Large intestine (tissue), 3 donors: ENCODE measurements around the gene FAM186B. TPM values are rescaled to one million over a fixed set of nuclear protein-coding genes. Genes with fewer than 3 reads are reported as not detected.
A peak's percentile ranks its signal among the peaks of the same experiment; 100 is the strongest.

Source experiments
- DNase-seq, 2 donors: peaks; one replicate each; pipeline versions ENCODE4 v3.0.0 to v3.0.0-alpha.2; 2013
- H3K27ac ChIP-seq: one replicate; pipeline ENCODE4 v1.5.1; 2013; ENCODE audit warnings: low read length
- H3K27me3 ChIP-seq: 2 replicates; pipeline ENCODE4 v1.6.1; 2013; ENCODE audit warnings: low read length; ENCODE audit not compliant: control insufficient read depth, insufficient read depth
- H3K36me3 ChIP-seq: 2 replicates; pipeline ENCODE4 v1.6.1; 2013; ENCODE audit warnings: low read length; ENCODE audit not compliant: control insufficient read depth, insufficient read depth
- H3K4me1 ChIP-seq: one replicate; pipeline ENCODE4 v1.6.1; 2013; ENCODE audit warnings: low read length; ENCODE audit not compliant: control insufficient read depth, insufficient read depth
- H3K4me3 ChIP-seq: one replicate; pipeline ENCODE4 v1.5.1; 2013; ENCODE audit warnings: low read length
- H3K9me3 ChIP-seq: one replicate; pipeline ENCODE4 v1.6.1; 2013; ENCODE audit warnings: mild to moderate bottlenecking, low read depth, low read length, moderate library complexity; ENCODE audit not compliant: control insufficient read depth
- WGBS: methylation state at CpG from one replicate; pipeline ENCODE4 v1.1.5; 2013; ENCODE audit warnings: low lambda C conversion rate; ENCODE audit not compliant: insufficient coverage; 5-methylcytosine and 5-hydroxymethylcytosine counted together
- polyA plus RNA-seq: library from polyadenylated mRNA; unstranded; fragments of 120-200 nt; gene quantifications from one replicate; pipeline ENCODE4 v1.2.1, GENCODE V29; 2013

The FAM186B gene
- polyA plus RNA-seq, 1 donor = 0.91 TPM

- H3K27ac ChIP-seq = no peak overlapping the region
- DNase-seq = no peak
- no peak overlapping the region for H3K4me3 ChIP-seq
- peaks cover 11% of the 10 kb centered on the region for H3K36me3 ChIP-seq
- peaks cover 3% of the 10 kb centered on the region for H3K4me1 ChIP-seq
- H3K27me3 ChIP-seq = no peaks in the 10 kb centered on the region
- WGBS = 83% methylated on average over 2 of the region's 13 CpGs
- no peaks in the 10 kb centered on the region for H3K9me3 ChIP-seq
Measured at GRCh38 chr12:49583366-49584094, 21.9 kb downstream of the FAM186B start.

GRCh38 chr12:49582850-49583249, 22.6 kb downstream of the FAM186B start:
- no CpG with 5 or more reads among the region's 4 CpGs for WGBS
- H3K27ac ChIP-seq = no peak overlapping the region
- no peaks in the 10 kb centered on the region for H3K27me3 ChIP-seq
- no peaks in the 10 kb centered on the region for H3K9me3 ChIP-seq
- no peak overlapping the region for H3K4me3 ChIP-seq
- peaks cover 3% of the 10 kb centered on the region for H3K4me1 ChIP-seq
- peak in 1 of 2 donors; percentile 34 for DNase-seq
- peaks cover 11% of the 10 kb centered on the region for H3K36me3 ChIP-seq

- DNase-seq = no peak
- Histone ChIP-seq H3K27ac (no peak overlapping the region), H3K27me3 (no peaks in the 10 kb centered on the region), H3K36me3 (peaks cover 8% of the 10 kb centered on the region), H3K4me1 (peaks cover 3% of the 10 kb centered on the region), H3K4me3 (no peak overlapping the region), H3K9me3 (no peaks in the 10 kb centered on the region)
- WGBS = no CpG with 5 or more reads among the region's 1 CpG
Measured at GRCh38 chr12:49582201-49582600, 23.2 kb downstream of the FAM186B start.

- 17% methylated on average over 1 of the region's 8 CpGs for WGBS
- H3K4me1 ChIP-seq = peaks cover 3% of the 10 kb centered on the region
- no peaks in the 10 kb centered on the region for H3K27me3 ChIP-seq
- no peak overlapping the region for H3K4me3 ChIP-seq
- peaks cover 8% of the 10 kb centered on the region for H3K36me3 ChIP-seq
- H3K27ac ChIP-seq = no peak overlapping the region
- no peaks in the 10 kb centered on the region for H3K9me3 ChIP-seq
- DNase-seq = peak; percentile 60 to 61
Measured at GRCh38 chr12:49580572-49581535, 24.6 kb downstream of the FAM186B start.

GRCh38 chr12:49578471-49579112, 26.8 kb downstream of the FAM186B start:
- no peak overlapping the region for H3K4me3 ChIP-seq
- no peak for DNase-seq
- no peaks in the 10 kb centered on the region for H3K27me3 ChIP-seq
- no peaks in the 10 kb centered on the region for H3K9me3 ChIP-seq
- no CpG with 5 or more reads among the region's 13 CpGs for WGBS
- peaks cover 5% of the 10 kb centered on the region for H3K36me3 ChIP-seq
- H3K4me1 ChIP-seq = peaks cover 3% of the 10 kb centered on the region
- no peak overlapping the region for H3K27ac ChIP-seq

- DNase-seq = no peak
- Histone ChIP-seq H3K27me3 (no peaks in the 10 kb centered on the region), H3K9me3 (no peaks in the 10 kb centered on the region), H3K4me1 (peaks cover 3% of the 10 kb centered on the region), H3K36me3 (peaks cover 5% of the 10 kb centered on the region), H3K4me3 (no peak overlapping the region), H3K27ac (no peak overlapping the region)
- no CpG with 5 or more reads among the region's 9 CpGs for WGBS
Measured at GRCh38 chr12:49577589-49578315, 27.7 kb downstream of the FAM186B start.

GRCh38 chr12:49568442-49569162, 36.8 kb downstream of the FAM186B start:
- H3K4me3 ChIP-seq = peak overlapping the region; percentile 74
- peaks cover 24% of the 10 kb centered on the region for H3K36me3 ChIP-seq
- H3K9me3 ChIP-seq = no peaks in the 10 kb centered on the region
- H3K4me1 ChIP-seq = peaks cover 12% of the 10 kb centered on the region
- WGBS = 0% methylated on average over 3 of the region's 19 CpGs
- H3K27me3 ChIP-seq = no peaks in the 10 kb centered on the region
- DNase-seq = no peak
- peak overlapping the region; percentile 45 for H3K27ac ChIP-seq

GRCh38 chr12:49567611-49568441, 37.6 kb downstream of the FAM186B start, which contains the start of gene MCRS1:
Gene MCRS1, minus strand, starts transcription at chr12:49568142. Its CDS starts 1,411 bp downstream, at chr12:49566731.
- DNase-seq = peak; percentile 90 to 94
- H3K36me3 ChIP-seq = peaks cover 32% of the 10 kb centered on the region
- H3K27ac ChIP-seq = peak within 1 kb of the TSS; percentile 45
- H3K9me3 ChIP-seq = no peaks in the 10 kb centered on the region
- peaks cover 12% of the 10 kb centered on the region for H3K4me1 ChIP-seq
- H3K27me3 ChIP-seq = no peaks in the 10 kb centered on the region
- peak within 1 kb of the TSS; percentile 74 for H3K4me3 ChIP-seq
- WGBS = no CpG with 5 or more reads among the region's 54 CpGs

GRCh38 chr12:49567302-49567610, 38.2 kb downstream of the FAM186B start:
- DNase-seq = no peak
- H3K36me3 ChIP-seq = peaks cover 37% of the 10 kb centered on the region
- H3K27ac ChIP-seq = no peak overlapping the region
- no CpG with 5 or more reads among the region's 11 CpGs for WGBS
- H3K27me3 ChIP-seq = no peaks in the 10 kb centered on the region
- H3K4me3 ChIP-seq = peak overlapping the region; percentile 74
- H3K4me1 ChIP-seq = peaks cover 12% of the 10 kb centered on the region
- H3K9me3 ChIP-seq = no peaks in the 10 kb centered on the region
